K562 (cell line): Measurements from ENCODE around the gene CNPY4. TPM values are rescaled to one million over a fixed set of nuclear protein-coding genes. Genes with fewer than 3 reads are reported as not detected.

Experiments
- C11orf30 ChIP-seq: fragments of 450-650 bp; IDR thresholded peaks from 2 replicates; pipeline ENCODE4 v1.6.1; 2016; ENCODE audit warnings: low read depth, mild to moderate bottlenecking
- CUX1 ChIP-seq: fragments of 200-800 bp; sonication (Bioruptor generic); IDR thresholded peaks from 2 replicates; pipeline ENCODE4 v1.6.1; 2016; ENCODE audit warnings: missing genetic modification characterization, missing compliant biosample characterization
- DMBX1 ChIP-seq: fragments of 250-450 bp; sonication (Bioruptor Pico); IDR thresholded peaks from 2 replicates; pipeline ENCODE4 v1.8.0; 2022; ENCODE audit warnings: inconsistent platforms, mild to moderate bottlenecking, moderate library complexity, borderline replicate concordance
- HMGN3 ChIP-seq: IDR thresholded peaks from 2 replicates; pipeline ENCODE4 v1.6.1; 2011; ENCODE audit warnings: borderline replicate concordance, low read depth, mild to moderate bottlenecking, mixed read lengths, low read length; ENCODE audit not compliant: insufficient read length; ENCODE audit errors: extremely low read depth
- IRF1 ChIP-seq: sonication (generic); formaldehyde crosslinking; IDR thresholded peaks from 2 replicates; pipeline ENCODE4 v1.8.0; 2022; ENCODE audit warnings: missing genetic modification reagents, mild to moderate bottlenecking, borderline replicate concordance
- MNT ChIP-seq, 2 experiments: fragments of 450-650 bp; conservative IDR thresholded peaks; 2 replicates each; pipeline ENCODE4 v1.6.1; 2017; ENCODE audit warnings: mild to moderate bottlenecking in 2 of 2, moderate library complexity in 2 of 2
- PHB ChIP-seq: fragments of 250-450 bp; sonication (Bioruptor Pico); IDR thresholded peaks from 2 replicates; pipeline ENCODE4 v1.5.0; 2021
- SAFB2 ChIP-seq: fragments of 200-400 bp; formaldehyde crosslinking; IDR thresholded peaks from 2 replicates; pipeline ENCODE4 v1.6.1; 2018; ENCODE audit warnings: borderline replicate concordance, low read length, low read depth, moderate library complexity; ENCODE audit not compliant: severe bottlenecking
- UBTF ChIP-seq, 2 experiments: IDR thresholded peaks; 2 replicates each; pipeline ENCODE4 v1.6.1; 2012; ENCODE audit warnings: improper control_type of control experiment in 2 of 2, low read depth in 2 of 2, low read length in 2 of 2, borderline replicate concordance in 1 of 2
- ZNF699 ChIP-seq: fragments of 250-450 bp; sonication (Bioruptor Pico); IDR thresholded peaks from 2 replicates; pipeline ENCODE4 v1.8.0; 2021; ENCODE audit warnings: mild to moderate bottlenecking, moderate library complexity; ENCODE audit not compliant: insufficient replicate concordance
- polyA plus RNA-seq, 8 experiments: library from polyadenylated mRNA; depleted of rRNA in 4 of 8; stranded (reverse) in 5 of 8; unstranded in 3 of 8; fragments of >200 nt; fragmentation: Nextera tagmentation in 2 of 8; fragmentation: Illumina TruSeq in 1 of 8; extraction: Ambion mirVana in 2 of 8; extraction: Trizol in 1 of 8; gene quantifications; 2 replicates each; pipeline versions ENCODE4 v1.2.1 to v1.2.3, GENCODE V29; 2011 to 2014; ENCODE audit warnings: inconsistent platforms in 1 of 8, missing spikeins in 1 of 8
- total RNA-seq, 7 experiments: library from RNA; depleted of rRNA in 6 of 7; stranded (reverse); fragments of >200 nt in 6 of 7; fragmentation: Illumina TruSeq in 2 of 7; extraction: Trizol in 2 of 7; gene quantifications; 2 replicates each; pipeline versions ENCODE4 v1.2.1 to v1.2.3, GENCODE V29; 2011 to 2021; ENCODE audit warnings: low replicate concordance in 1 of 7
- TF ChIP-seq, protein P1 (sequence below): fragments of 200-800 bp; sonication (Bioruptor generic); IDR thresholded peaks from 2 replicates; pipeline ENCODE4 v1.6.1; 2017; ENCODE audit warnings: missing genetic modification characterization, missing compliant biosample characterization

The CNPY4 gene
- total and polyA plus RNA-seq, 9 of the 15 experiments (the other 6 are each of a cell fraction or from before 2014, with no cell fraction given) = 1.9 to 11.2 (median 7.0) TPM

GRCh38 chr7:100126239-100126930, 7.0 kb downstream of the CNPY4 start (continued):
- no peak for TF ChIP-seq DMBX1 (CRISPR knock-in tag)
- TF ChIP-seq C11orf30 = no peak; the same call in 1 of the 2 replicates
- TF ChIP-seq UBTF (IDR thresholded peaks at IDR 0.05; ENCODE audit: borderline replicate concordance in 1 of 2, low read depth in 2 of 2, low read length in 2 of 2) = peak in 1 of 2 experiments; percentile 68; a peak in 1 of 4 replicates
- no peak for TF ChIP-seq PHB
- no peak for TF ChIP-seq ZNF699 (CRISPR knock-in tag)
- no peak for TF ChIP-seq SAFB2
- peak; percentile 59 for TF ChIP-seq HMGN3
- 0 out of 2 replicates have a peak, but pooled peaks have one; percentile 25 for TF ChIP-seq CUX1 (CRISPR knock-in tag)
- TF ChIP-seq MNT (conservative IDR thresholded peaks at IDR 0.05) = no peak
- TF ChIP-seq, protein P1, sequence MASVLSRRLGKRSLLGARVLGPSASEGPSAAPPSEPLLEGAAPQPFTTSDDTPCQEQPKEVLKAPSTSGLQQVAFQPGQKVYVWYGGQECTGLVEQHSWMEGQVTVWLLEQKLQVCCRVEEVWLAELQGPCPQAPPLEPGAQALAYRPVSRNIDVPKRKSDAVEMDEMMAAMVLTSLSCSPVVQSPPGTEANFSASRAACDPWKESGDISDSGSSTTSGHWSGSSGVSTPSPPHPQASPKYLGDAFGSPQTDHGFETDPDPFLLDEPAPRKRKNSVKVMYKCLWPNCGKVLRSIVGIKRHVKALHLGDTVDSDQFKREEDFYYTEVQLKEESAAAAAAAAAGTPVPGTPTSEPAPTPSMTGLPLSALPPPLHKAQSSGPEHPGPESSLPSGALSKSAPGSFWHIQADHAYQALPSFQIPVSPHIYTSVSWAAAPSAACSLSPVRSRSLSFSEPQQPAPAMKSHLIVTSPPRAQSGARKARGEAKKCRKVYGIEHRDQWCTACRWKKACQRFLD (CRISPR knock-in tag) = 0 out of 2 replicates have a peak, but pooled peaks have one; percentile 74
- no peak for TF ChIP-seq IRF1 (CRISPR knock-in tag)
